Stimulated activated naive CD8-positive, alpha-beta T cell treated with anti-CD3 and anti-CD28 coated beads, Interleukin-15, amount 100 ng/mL, for 72 hours (primary cell): ENCODE measurements around the gene BAIAP2L1.

Source experiments
- ATAC-seq: fragments of 150-1000 bp; cut with Tn5 transposase; 2 replicates; pipeline ENCODE4 v1.10.0; 2021; ENCODE audit warnings: mild to moderate bottlenecking, moderate library complexity
- DNase-seq, 2 donors: peaks; one replicate each; pipeline ENCODE4 v3.0.0; 2021 to 2022
- H3K27ac Mint-ChIP-seq, 2 donors: one replicate each; pipeline ENCODE4 v1.8.0; 2022; ENCODE audit warnings: mild to moderate bottlenecking in 2 of 2, mixed read lengths in 2 of 2, moderate library complexity in 2 of 2
- H3K27me3 Mint-ChIP-seq: one replicate; pipeline ENCODE4 v1.8.0; 2022; ENCODE audit warnings: mixed read lengths
- H3K4me1 Mint-ChIP-seq: one replicate; pipeline ENCODE4 v1.8.0; 2022; ENCODE audit warnings: mild to moderate bottlenecking, mixed read lengths
- H3K4me3 Mint-ChIP-seq, 2 donors: one replicate each; pipeline ENCODE4 v1.8.0; 2022; ENCODE audit warnings: mild to moderate bottlenecking in 2 of 2, mixed read lengths in 2 of 2, moderate library complexity in 1 of 2
- H3K9me3 Mint-ChIP-seq, 2 donors: one replicate each; pipeline ENCODE4 v1.8.0; 2022; ENCODE audit warnings: mixed read lengths in 2 of 2

Gene BAIAP2L1

DNA sequence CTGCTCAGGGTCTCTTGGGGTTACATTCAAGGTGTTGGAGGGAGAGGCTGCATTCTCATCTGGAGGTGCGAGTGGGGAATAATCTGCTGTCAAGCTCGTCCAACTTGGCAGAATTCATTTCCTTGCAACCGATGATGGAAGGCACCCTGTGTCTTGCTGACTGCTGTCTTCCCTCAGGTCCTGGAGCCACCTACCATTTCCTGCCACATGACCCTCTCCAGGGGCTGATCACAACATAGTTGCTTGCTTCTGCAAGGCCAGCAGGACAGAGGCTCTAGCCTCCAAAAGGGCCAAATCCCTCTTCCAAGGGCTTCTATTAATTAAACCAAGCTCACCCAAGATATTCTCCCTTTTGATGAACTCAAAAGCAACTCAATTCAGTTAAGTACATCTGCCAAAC, 133.6 kb downstream of the BAIAP2L1 start:
- no peaks in the 10 kb centered on the region for H3K9me3 Mint-ChIP-seq
- DNase-seq (no peak), ATAC-seq (no peak)
- H3K4me3 Mint-ChIP-seq = no peak overlapping the region
- H3K27me3 Mint-ChIP-seq = no peaks in the 10 kb centered on the region
- no peak overlapping the region for H3K27ac Mint-ChIP-seq
- peaks cover 7% of the 10 kb centered on the region for H3K4me1 Mint-ChIP-seq

DNA sequence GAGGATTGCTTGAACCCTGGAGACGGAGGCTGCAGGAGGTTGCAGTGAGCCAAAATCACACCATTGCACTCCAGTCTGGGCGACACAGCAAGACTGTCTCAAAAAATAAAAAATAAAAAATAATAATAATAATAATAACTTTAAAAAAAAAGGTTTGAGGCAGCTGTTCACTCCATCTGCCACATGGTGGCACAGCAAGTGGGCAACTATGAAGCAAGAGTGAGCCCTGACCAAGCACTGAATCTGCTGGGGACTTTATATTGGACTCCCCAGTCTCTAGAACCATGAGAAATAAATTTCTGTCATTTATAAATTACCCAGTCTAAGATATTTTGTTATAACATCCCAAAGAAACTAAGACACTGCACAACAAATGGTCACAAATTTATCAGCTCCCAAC, 134.1 kb downstream of the BAIAP2L1 start:
- no peak for ATAC-seq
- H3K9me3 Mint-ChIP-seq = no peaks in the 10 kb centered on the region
- H3K4me1 Mint-ChIP-seq = peaks cover 7% of the 10 kb centered on the region
- no peak overlapping the region for H3K27ac Mint-ChIP-seq
- H3K27me3 Mint-ChIP-seq = no peaks in the 10 kb centered on the region
- DNase-seq = no peak
- no peak overlapping the region for H3K4me3 Mint-ChIP-seq

- Mint-ChIP-seq H3K27me3 (no peaks in the 10 kb centered on the region), H3K9me3 (no peaks in the 10 kb centered on the region), H3K4me3 (no peak overlapping the region), H3K4me1 (peaks cover 7% of the 10 kb centered on the region), H3K27ac (peak overlapping the region in 1 of 2 donors; percentile 86)
- ATAC-seq (no peak), DNase-seq (no peak)
These were observed 135.0 kb downstream of the BAIAP2L1 start for GRCh38 chr7:98265841-98266271.

GRCh38 chr7:98257701-98258100, 143.2 kb downstream of the BAIAP2L1 start:
- peaks cover 27% of the 10 kb centered on the region for H3K4me1 Mint-ChIP-seq
- no peak overlapping the region for H3K27ac Mint-ChIP-seq
- no peak for DNase-seq
- no peak overlapping the region for H3K4me3 Mint-ChIP-seq
- no peaks in the 10 kb centered on the region for H3K9me3 Mint-ChIP-seq
- ATAC-seq = no peak
- H3K27me3 Mint-ChIP-seq = no peaks in the 10 kb centered on the region

DNA sequence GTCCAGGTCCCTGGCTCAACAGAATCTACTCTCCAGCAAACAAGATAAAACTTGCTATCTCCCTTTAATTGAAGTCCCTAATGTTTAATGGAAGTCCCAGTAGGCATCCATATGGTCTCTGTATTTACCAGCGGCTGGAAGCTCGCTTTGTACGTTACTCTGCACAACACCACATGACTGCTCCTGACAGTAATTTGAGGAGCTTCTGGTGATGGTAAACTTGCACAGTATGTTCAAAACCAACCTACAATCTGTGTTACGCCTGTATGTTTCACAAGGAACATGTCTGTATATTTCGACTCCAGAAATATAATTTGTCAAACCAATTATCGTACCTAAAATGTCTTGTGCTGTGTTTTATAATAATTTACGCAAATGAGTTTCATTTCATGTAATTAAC, 144.5 kb downstream of the BAIAP2L1 start:
- Mint-ChIP-seq H3K4me1 (peaks cover 35% of the 10 kb centered on the region), H3K9me3 (no peaks in the 10 kb centered on the region), H3K4me3 (no peak overlapping the region), H3K27me3 (no peaks in the 10 kb centered on the region), H3K27ac (peak overlapping the region in 1 of 2 donors; percentile 19)
- DNase-seq = no peak
- ATAC-seq = no peak

DNA sequence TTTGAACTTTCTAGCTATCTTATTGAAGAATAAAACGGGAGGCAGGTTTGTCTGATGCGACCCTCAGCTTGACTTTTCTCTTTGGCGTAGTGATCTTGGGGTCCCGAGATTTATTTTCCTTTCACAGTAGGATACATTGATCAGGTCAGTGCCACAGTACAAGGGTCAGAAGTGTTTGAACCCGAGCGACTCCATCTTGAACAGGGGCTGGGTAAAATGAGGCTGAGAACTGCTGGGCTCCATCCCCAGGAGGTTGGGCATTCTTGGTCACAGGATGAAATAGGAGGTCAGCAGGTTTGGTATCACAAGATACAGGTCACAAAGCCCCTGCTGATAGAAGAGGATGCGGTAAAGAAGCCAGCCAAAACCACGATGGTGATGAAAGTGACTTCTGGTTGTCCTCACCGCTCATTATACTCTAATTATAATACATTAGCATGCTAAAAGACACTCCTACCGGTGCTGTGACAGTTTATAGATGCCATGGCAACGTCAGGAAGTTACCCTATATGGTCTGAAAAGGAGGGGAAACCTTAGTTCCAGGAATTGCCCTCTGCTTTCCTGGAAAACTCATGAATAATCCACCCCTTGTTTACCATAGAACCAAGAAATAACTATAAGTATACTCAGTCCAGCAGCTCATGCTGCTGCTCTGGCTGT, 145.8 kb downstream of the BAIAP2L1 start:
- H3K9me3 Mint-ChIP-seq = no peaks in the 10 kb centered on the region
- peak overlapping the region in 1 of 2 donors; percentile 35 for H3K4me3 Mint-ChIP-seq
- no peaks in the 10 kb centered on the region for H3K27me3 Mint-ChIP-seq
- ATAC-seq (peak; percentile 19), DNase-seq (peak; percentile 31 to 55)
- H3K4me1 Mint-ChIP-seq = peaks cover 45% of the 10 kb centered on the region
- H3K27ac Mint-ChIP-seq = peak overlapping the region; percentile 89 to 90

DNA sequence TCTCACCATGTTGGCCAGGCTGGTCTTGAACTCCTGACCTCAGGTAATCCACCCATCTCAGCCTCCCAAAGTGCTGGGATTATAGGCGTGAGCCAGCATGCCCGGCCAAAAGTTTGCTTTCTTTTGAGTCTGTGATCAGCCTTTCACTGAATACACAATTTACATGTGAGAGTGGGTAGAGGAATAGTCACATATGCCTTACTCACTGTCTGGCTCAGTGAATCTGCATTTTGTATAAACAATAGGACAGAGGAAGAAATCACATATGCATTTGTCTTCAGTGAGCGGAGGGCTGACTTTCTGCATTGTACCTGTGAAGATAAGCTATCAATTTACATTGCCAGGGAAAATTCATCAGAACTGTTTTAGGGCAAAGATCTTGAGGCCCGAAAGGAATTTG, 146.4 kb downstream of the BAIAP2L1 start:
- Mint-ChIP-seq H3K4me1 (peaks cover 51% of the 10 kb centered on the region), H3K4me3 (no peak overlapping the region), H3K27ac (peak overlapping the region; percentile 89 to 90), H3K9me3 (no peaks in the 10 kb centered on the region), H3K27me3 (no peaks in the 10 kb centered on the region)
- DNase-seq (no peak), ATAC-seq (no peak)

DNA sequence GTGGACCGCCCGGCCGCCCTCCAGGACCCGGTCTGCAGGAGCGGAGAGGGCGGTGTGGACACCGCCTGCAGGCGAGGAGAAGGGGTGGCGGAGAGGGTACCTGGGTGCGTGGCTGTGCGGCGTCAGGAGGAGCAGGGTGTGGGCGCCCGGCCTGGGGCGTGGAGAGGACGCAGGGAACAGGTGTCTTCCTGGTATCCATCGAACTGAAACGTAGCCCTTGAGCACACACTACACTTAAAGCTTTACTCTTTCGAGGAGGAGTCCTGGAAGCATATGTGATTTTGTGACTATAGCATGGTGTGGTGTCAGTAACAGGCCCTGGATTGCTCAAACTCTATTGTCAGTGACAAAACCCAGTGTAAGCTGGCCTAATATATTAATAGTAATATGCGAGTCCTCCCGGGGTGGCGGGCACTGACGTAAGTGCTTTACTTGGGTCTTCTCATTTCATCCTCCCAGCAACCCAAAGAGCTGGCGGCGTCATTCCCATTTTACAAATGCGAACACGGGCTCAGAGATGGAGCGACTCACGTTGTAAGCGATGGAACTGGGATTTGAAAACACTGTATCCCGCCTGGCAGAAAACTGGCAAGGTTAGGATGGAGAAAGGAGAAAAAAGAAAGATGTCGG, 148.3 kb downstream of the BAIAP2L1 start:
- H3K4me3 Mint-ChIP-seq = peak overlapping the region; percentile 99 to 100

DNA sequence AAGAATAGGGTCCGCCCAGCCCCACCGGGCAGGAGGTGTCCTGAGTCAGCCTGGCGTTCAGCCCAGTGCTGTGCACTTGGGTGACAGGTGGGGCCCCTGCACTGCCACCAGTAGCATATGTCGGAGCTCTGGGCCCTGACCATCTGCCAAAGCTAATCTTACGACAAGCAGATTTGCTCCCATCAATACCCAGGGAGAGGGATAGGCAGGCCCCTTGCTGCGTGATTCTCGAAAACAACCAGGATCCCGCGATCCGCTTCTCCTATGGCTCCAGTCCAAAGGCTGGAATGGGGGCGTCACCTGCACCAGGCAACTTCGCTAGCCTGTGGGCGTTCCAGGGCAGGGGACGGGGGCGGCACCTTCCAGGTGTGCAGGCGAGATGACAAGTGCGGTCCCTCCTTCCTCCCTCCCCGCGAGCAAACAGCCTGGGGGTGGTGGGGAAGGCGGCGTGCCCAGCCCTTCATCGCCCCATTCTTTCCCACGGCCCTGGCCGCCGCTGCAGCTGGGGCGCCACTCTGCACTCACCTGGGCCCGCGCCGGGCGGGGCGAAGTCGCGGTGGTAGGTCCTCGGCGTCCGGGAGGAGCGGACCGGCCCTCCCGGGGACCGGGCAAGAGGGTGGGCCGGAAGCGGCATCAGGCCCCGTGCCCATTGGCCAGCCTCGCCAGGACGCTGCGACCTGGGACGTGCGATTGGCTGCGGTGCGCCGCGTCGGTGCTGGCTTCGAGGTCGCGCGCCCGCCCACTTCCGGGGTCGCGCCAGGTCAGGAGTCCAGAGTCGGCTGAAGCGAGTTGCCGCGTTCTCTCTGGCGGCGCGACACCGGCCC, 149.1 kb downstream of the BAIAP2L1 start, which contains the start of gene TECPR1:
TSS of gene TECPR1 (minus strand) at position 632 of the 824 bp plus-strand sequence. CDS start 6,086 bp downstream, outside the sequence.
- peak; percentile 87 to 90 for DNase-seq
- H3K27me3 Mint-ChIP-seq = no peaks in the 10 kb centered on the region
- H3K4me3 Mint-ChIP-seq = peak within 1 kb of the TSS; percentile 99 to 100
- H3K9me3 Mint-ChIP-seq = no peaks in the 10 kb centered on the region
- H3K27ac Mint-ChIP-seq = peak within 1 kb of the TSS; percentile 89 to 98
- H3K4me1 Mint-ChIP-seq = peaks cover 71% of the 10 kb centered on the region
- peak; percentile 93 for ATAC-seq

More for the DNA sequence above, 148.3 kb downstream of the BAIAP2L1 start:
- H3K4me1 Mint-ChIP-seq = peaks cover 68% of the 10 kb centered on the region
- peak overlapping the region; percentile 89 to 97 for H3K27ac Mint-ChIP-seq
- DNase-seq (no peak), ATAC-seq (peak; percentile 59)
- no peaks in the 10 kb centered on the region for H3K9me3 Mint-ChIP-seq
- H3K27me3 Mint-ChIP-seq = no peaks in the 10 kb centered on the region

DNA sequence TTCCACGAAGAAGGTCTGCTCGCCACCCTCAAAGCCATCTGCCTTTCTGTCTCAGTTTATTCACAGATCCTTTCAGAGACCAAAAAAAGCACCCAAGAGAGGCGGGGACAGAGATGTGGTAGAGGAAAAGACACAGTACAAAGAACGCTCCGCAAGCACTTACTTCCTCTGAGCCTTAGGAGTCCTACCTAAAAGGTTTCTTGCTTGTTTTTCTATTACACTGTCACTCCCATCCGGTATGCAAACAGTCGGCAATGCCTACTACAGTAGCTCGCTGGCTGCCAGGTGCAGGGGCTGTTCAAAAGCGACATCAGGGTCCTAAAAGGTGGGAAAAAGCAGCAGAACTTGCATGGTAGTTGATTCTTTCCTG, 149.7 kb downstream of the BAIAP2L1 start:
- no peaks in the 10 kb centered on the region for H3K27me3 Mint-ChIP-seq
- ATAC-seq (peak; percentile 56), DNase-seq (peak in 1 of 2 donors; percentile 39)
- peak overlapping the region; percentile 99 to 100 for H3K4me3 Mint-ChIP-seq
- no peaks in the 10 kb centered on the region for H3K9me3 Mint-ChIP-seq
- H3K27ac Mint-ChIP-seq = peak overlapping the region; percentile 89 to 98
- H3K4me1 Mint-ChIP-seq = peaks cover 68% of the 10 kb centered on the region

DNA sequence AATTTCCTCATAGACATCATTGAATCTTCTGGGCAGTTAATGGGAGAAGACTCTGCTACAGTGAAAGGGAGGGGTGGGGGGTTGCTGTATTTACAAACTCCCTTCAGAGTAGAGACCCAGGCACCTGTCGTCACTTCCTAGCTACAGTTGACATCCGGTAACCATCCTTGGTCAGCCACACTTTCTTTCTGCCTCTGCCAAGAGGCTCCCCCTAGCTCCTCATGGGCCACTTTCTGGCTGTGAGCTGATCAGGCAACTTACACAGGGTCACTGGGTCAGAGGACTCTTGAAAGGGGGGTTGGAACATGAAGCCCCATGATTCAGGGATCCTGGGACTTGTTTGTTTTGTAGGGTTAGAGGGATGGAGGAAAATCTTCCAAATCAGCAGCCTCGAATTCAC, 150.1 kb downstream of the BAIAP2L1 start:
- DNase-seq (peak; percentile 38 to 60), ATAC-seq (peak; percentile 58)
- Mint-ChIP-seq H3K4me1 (peaks cover 64% of the 10 kb centered on the region), H3K27me3 (no peaks in the 10 kb centered on the region), H3K27ac (peak overlapping the region; percentile 89 to 98), H3K9me3 (no peaks in the 10 kb centered on the region), H3K4me3 (peak overlapping the region; percentile 99 to 100)

DNA sequence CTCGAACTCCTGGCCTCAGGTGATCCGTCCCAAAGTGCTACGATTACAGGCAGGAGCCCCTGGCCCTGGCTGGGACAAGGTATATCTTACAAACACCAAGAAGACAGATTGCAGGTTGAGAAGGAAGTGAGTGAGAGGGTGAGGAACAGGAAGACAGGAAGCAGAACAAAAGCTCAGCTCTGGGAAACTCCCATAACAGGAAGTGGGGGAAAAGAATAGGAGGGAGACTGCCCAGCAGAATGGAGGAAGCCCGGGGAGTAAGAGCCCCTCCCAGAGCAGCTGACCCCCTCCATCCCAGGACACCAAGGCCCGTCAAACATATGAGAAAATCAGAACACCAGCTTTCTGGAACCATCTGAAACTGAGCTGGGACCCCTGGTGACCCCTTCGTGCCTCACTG, 151.8 kb downstream of the BAIAP2L1 start:
- H3K27ac Mint-ChIP-seq = peak overlapping the region; percentile 97 to 98
- DNase-seq (no peak), ATAC-seq (no peak)
- H3K4me1 Mint-ChIP-seq = peaks cover 55% of the 10 kb centered on the region
- H3K4me3 Mint-ChIP-seq = peak overlapping the region; percentile 74 to 81
- H3K9me3 Mint-ChIP-seq = no peaks in the 10 kb centered on the region
- H3K27me3 Mint-ChIP-seq = no peaks in the 10 kb centered on the region

GRCh38 chr7:98248156-98248555, 152.7 kb downstream of the BAIAP2L1 start:
- H3K27me3 Mint-ChIP-seq = no peaks in the 10 kb centered on the region
- H3K4me3 Mint-ChIP-seq = peak overlapping the region; percentile 10 to 70
- ATAC-seq (no peak), DNase-seq (no peak)
- H3K4me1 Mint-ChIP-seq = peaks cover 48% of the 10 kb centered on the region
- H3K27ac Mint-ChIP-seq = peak overlapping the region; percentile 94 to 96
- H3K9me3 Mint-ChIP-seq = no peaks in the 10 kb centered on the region

DNA sequence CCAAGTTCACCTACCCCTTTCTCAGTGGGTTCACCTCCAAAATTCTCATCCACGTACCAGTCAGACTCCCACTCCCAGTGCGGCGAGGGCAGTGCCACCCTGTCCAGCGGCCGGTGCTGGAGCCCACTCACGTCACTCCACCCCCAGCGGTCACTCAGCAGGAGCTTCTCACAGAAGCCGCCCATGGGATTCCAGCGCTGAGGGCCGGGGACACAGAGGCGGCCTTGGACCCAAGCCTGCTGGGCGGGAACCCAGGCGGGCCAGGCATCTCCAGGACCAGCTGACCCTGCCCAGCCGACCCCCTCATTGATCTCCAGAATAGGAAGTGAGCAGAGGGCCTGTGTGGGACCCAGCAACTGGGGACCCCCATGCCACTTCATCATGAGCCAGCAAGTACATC, 156.0 kb downstream of the BAIAP2L1 start:
- H3K27ac Mint-ChIP-seq = no peak overlapping the region
- ATAC-seq (no peak), DNase-seq (no peak)
- no peaks in the 10 kb centered on the region for H3K27me3 Mint-ChIP-seq
- H3K4me1 Mint-ChIP-seq = peaks cover 23% of the 10 kb centered on the region
- no peaks in the 10 kb centered on the region for H3K9me3 Mint-ChIP-seq
- no peak overlapping the region for H3K4me3 Mint-ChIP-seq

DNA sequence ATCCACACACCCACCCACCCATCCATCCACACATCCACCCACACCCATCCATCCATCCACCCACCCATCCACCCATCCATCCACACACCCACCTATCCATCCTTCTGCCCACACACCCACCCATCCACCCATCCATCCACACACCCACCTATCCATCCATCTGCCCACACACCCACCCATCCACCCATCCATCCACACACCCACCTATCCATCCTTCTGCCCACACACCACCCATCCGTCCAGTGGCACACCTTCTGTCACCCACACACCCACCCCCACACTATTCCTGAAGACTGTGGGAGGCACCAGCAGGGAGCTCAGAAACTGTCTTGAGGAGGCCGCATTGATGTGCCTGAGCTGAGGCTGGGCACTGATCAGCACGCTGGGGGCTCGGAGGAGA, 158.0 kb downstream of the BAIAP2L1 start:
- peaks cover 7% of the 10 kb centered on the region for H3K4me1 Mint-ChIP-seq
- no peaks in the 10 kb centered on the region for H3K27me3 Mint-ChIP-seq
- peak overlapping the region; percentile 57 to 71 for H3K27ac Mint-ChIP-seq
- no peaks in the 10 kb centered on the region for H3K9me3 Mint-ChIP-seq
- DNase-seq = no peak
- peak; percentile 10 for ATAC-seq
- no peak overlapping the region for H3K4me3 Mint-ChIP-seq

DNA sequence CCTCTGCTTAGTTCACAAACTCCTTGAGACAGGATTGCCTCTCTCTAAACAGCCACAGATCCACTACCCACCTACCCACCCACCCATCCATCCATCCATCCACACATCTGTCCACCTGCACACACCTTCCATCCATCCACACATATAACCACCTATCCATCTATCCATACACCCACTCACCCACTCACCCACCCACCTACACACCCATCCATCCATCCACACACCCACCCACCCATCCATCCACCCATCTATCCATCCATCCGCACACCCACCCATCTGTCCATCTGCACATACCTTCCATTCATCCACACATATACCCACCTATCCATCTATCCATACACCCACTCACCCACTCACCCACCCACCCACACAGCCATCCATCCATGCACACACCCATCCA, 158.5 kb downstream of the BAIAP2L1 start:
- DNase-seq = no peak
- H3K4me1 Mint-ChIP-seq = peaks cover under 1% of the 10 kb centered on the region
- H3K27ac Mint-ChIP-seq = no peak overlapping the region
- H3K9me3 Mint-ChIP-seq = no peaks in the 10 kb centered on the region
- H3K27me3 Mint-ChIP-seq = no peaks in the 10 kb centered on the region
- H3K4me3 Mint-ChIP-seq = no peak overlapping the region
- ATAC-seq = peak; percentile 8
